Stimulated activated naive CD8-positive, alpha-beta T cell treated with anti-CD3 and anti-CD28 coated beads, Interleukin-15, Interleukin-2, amounts not matched to agents 100 ng/mL and 50 ng/mL, for 24 hours (primary cell): ENCODE data around the gene SPTLC1.
"Not testable (repeated sequence)": the region's sequence is repeated elsewhere in the genome, so short reads cannot be mapped to it uniquely, and the experiment has no call there.

Source experiments
- H3K27ac Mint-ChIP-seq: one replicate; pipeline ENCODE4 v1.8.0; 2021; ENCODE audit warnings: mild to moderate bottlenecking, mixed read lengths
- H3K27me3 Mint-ChIP-seq: one replicate; pipeline ENCODE4 v1.8.0; 2021; ENCODE audit warnings: mixed read lengths
- H3K36me3 Mint-ChIP-seq: one replicate; pipeline ENCODE4 v1.8.0; 2021; ENCODE audit warnings: low read depth, mixed read lengths
- H3K4me1 Mint-ChIP-seq: one replicate; pipeline ENCODE4 v1.8.0; 2021; ENCODE audit warnings: low read depth, mixed read lengths
- H3K4me3 Mint-ChIP-seq: one replicate; pipeline ENCODE4 v1.8.0; 2021; ENCODE audit warnings: mild to moderate bottlenecking, mixed read lengths
- H3K9me3 Mint-ChIP-seq: one replicate; pipeline ENCODE4 v1.8.0; 2021; ENCODE audit warnings: mixed read lengths

The SPTLC1 gene

DNA sequence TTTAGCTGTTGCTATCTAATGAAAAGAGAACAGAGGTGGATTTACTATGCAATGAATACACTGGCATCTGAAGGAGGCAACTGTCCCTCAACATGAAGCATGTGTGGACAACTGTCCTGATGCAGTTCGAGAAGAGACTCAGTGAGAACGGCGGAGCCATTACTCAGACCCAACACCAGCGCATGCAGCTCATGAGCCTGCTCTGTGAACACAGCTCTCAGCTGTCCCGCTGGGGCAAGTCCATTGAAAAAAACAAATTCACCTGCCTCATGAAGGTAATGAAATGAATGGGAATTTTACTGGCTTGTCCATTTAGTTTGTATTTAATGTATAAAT is 78.8 kb downstream of the SPTLC1 start:
- no peaks in the 10 kb centered on the region for H3K4me1 Mint-ChIP-seq
- no peaks in the 10 kb centered on the region for H3K9me3 Mint-ChIP-seq
- H3K36me3 Mint-ChIP-seq = peaks cover 59% of the 10 kb centered on the region
- H3K4me3 Mint-ChIP-seq = no peak overlapping the region
- H3K27me3 Mint-ChIP-seq = no peaks in the 10 kb centered on the region
- H3K27ac Mint-ChIP-seq = no peak overlapping the region

DNA sequence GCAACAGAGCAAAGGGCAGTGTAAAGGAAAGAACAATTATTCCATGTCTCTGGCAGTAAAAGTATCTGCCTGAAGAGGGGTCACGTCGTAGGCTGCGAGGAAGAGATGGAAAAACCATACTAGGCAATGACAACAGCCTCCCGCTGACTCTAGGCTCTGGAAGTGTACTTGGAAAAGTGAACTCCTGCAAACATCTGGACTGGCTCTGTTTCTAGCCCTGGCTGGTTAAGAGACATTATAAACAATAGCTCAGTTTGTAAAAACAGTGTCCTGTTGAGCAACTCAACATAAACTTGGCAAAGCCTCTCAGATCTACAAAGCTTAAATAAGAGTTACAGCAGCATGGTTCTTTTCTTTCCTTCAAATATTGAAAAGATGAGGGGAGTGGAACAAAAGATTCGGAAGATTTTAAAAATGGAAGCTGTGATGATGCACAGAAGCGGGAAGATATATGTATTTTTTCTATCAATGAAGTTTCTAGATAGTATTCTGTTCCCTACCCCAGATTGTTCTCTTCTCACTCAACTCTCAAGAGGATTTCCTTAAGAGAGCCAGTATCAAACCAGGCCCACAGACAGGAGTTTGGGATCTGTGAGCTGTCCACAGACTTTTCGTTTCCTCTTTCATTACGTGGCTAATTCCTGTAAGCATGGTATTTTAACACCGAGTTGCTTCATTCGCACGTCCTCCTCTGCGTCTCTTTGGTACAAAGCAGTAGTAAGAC is 79.4 kb downstream of the SPTLC1 start:
- Mint-ChIP-seq H3K27me3 (no peaks in the 10 kb centered on the region), H3K27ac (no peak overlapping the region), H3K4me1 (no peaks in the 10 kb centered on the region), H3K4me3 (no peak overlapping the region), H3K36me3 (peaks cover 58% of the 10 kb centered on the region), H3K9me3 (no peaks in the 10 kb centered on the region)

DNA sequence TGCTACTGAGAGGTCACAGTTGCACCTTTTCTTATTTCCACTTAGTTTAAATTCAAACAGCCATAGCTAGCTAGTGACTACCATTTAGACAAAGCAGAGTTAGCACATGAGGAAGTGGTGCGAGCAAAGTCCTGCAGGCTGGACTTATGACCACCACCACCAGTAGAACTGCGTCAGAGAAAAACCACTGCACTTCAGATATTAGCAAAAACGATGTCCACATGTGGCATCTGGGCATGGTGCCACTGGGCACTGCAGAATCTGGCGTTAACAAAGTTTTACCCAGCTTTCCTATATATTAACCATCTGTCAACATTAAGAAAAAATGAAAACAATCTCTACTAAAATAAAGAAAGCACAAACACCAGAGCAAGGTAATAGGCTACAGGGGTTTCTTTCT is 80.1 kb downstream of the SPTLC1 start:
- no peaks in the 10 kb centered on the region for H3K4me1 Mint-ChIP-seq
- no peaks in the 10 kb centered on the region for H3K27me3 Mint-ChIP-seq
- H3K4me3 Mint-ChIP-seq = no peak overlapping the region
- no peaks in the 10 kb centered on the region for H3K9me3 Mint-ChIP-seq
- no peak overlapping the region for H3K27ac Mint-ChIP-seq
- H3K36me3 Mint-ChIP-seq = peaks cover 63% of the 10 kb centered on the region

DNA sequence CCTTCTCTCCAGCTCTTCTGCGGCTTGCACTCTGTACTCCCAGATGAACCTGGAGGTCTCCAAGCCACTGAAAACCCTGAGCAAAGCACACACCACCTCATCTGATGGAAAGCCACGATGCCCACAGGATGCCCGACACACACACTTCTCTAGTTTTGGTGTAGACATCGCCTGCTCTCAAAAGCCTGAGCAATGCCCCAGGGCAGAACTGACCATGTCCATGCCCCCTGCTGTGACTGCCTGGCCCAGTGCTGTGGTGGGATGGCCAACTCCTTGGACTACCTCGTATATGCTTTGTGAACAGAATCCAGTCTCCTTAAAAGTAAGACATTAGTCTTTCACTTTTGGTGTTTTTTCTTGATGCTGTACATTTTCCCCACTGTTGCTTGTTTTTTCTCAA is 81.2 kb downstream of the SPTLC1 start:
- H3K27me3 Mint-ChIP-seq = no peaks in the 10 kb centered on the region
- no peaks in the 10 kb centered on the region for H3K4me1 Mint-ChIP-seq
- no peak overlapping the region for H3K27ac Mint-ChIP-seq
- peaks cover 68% of the 10 kb centered on the region for H3K36me3 Mint-ChIP-seq
- H3K9me3 Mint-ChIP-seq = no peaks in the 10 kb centered on the region
- H3K4me3 Mint-ChIP-seq = no peak overlapping the region

DNA sequence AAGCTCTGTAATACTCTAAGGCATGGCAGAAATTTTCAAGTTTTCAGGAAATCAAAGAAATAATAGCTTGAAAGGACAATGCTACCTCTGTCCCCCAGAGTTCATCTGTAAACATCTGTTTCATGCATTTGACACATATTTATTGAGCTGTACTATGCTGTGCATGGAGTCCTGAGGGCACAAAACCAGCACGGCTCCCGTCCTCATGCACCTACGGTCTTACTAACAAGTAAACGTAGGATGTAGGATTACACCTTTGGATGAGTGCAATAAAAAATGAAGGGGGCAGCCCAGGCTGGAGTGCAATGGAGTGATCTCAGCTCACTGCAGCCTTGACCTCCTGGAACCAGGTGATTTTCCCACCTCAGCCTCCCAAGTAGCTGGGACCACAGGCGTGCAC is 81.9 kb downstream of the SPTLC1 start:
- H3K4me3 Mint-ChIP-seq = no peak overlapping the region
- H3K27ac Mint-ChIP-seq = no peak overlapping the region
- H3K27me3 Mint-ChIP-seq = no peaks in the 10 kb centered on the region
- H3K9me3 Mint-ChIP-seq = no peaks in the 10 kb centered on the region
- H3K4me1 Mint-ChIP-seq = no peaks in the 10 kb centered on the region
- peaks cover 63% of the 10 kb centered on the region for H3K36me3 Mint-ChIP-seq

DNA sequence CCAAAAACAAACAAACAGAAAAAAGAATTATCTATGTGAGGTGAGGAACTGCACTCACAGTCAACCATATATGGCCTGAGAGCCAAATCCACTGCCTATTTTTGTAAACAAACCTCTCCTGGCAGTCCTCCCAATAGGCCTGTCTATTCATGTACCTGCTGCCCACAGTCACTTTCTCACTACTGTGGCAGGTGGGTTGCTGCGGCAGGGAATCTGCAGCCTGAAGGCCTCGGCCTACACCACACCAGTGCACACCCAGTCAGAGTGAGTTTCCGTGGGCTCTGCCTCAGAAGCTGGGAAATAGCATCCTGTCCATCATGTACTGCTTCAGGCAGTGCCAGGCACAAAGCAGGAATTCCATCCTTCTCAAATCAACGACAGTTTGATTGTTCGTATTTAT is 82.3 kb downstream of the SPTLC1 start:
- no peaks in the 10 kb centered on the region for H3K9me3 Mint-ChIP-seq
- peaks cover 63% of the 10 kb centered on the region for H3K36me3 Mint-ChIP-seq

DNA sequence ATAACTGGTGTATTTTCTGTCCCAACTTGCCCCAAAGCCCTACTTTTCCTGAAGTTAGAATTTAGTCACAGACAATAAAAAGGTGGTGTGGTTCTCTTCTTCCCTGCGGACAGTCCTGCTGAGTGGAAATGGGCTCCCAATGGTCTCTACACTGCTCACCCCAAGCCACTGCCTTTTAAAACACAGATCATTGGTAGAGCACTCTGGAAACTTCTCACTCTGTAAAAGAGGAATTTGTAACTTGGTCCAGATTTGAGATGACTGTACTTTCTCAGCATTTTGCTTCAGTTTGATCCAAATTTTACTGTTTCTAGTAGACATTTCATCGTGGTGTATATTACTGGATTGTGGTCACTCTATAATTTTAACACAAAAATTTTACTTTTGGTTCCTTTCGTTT is 84.8 kb downstream of the SPTLC1 start:
- no peak overlapping the region for H3K27ac Mint-ChIP-seq
- no peak overlapping the region for H3K4me3 Mint-ChIP-seq
- peaks cover 3% of the 10 kb centered on the region for H3K9me3 Mint-ChIP-seq
- no peaks in the 10 kb centered on the region for H3K27me3 Mint-ChIP-seq
- peaks cover 49% of the 10 kb centered on the region for H3K36me3 Mint-ChIP-seq
- H3K4me1 Mint-ChIP-seq = no peaks in the 10 kb centered on the region

More for the DNA sequence above, 82.3 kb downstream of the SPTLC1 start:
- H3K4me1 Mint-ChIP-seq = no peaks in the 10 kb centered on the region
- no peaks in the 10 kb centered on the region for H3K27me3 Mint-ChIP-seq
- no peak overlapping the region for H3K4me3 Mint-ChIP-seq
- no peak overlapping the region for H3K27ac Mint-ChIP-seq

DNA sequence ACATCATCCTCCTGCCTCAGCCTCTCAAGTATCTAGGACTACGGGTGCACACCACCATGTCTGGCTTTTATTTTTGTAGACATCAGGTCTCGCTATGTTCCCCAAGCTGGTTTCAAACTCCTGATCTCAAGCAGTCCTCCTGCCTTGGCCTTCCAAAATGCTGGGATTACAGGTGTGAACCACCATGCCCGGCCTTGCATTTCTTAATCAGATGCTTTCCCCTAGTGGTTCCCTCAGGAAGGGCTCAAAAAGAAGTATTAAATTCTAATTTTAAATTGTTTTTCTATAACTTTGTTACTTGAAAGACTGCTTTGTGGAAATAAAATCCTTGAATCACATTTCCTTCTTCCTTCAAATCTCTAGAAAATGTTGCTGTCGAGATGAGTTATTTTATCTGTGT is 85.7 kb downstream of the SPTLC1 start:
- peaks cover 3% of the 10 kb centered on the region for H3K9me3 Mint-ChIP-seq
- H3K4me3 Mint-ChIP-seq = no peak overlapping the region

DNA sequence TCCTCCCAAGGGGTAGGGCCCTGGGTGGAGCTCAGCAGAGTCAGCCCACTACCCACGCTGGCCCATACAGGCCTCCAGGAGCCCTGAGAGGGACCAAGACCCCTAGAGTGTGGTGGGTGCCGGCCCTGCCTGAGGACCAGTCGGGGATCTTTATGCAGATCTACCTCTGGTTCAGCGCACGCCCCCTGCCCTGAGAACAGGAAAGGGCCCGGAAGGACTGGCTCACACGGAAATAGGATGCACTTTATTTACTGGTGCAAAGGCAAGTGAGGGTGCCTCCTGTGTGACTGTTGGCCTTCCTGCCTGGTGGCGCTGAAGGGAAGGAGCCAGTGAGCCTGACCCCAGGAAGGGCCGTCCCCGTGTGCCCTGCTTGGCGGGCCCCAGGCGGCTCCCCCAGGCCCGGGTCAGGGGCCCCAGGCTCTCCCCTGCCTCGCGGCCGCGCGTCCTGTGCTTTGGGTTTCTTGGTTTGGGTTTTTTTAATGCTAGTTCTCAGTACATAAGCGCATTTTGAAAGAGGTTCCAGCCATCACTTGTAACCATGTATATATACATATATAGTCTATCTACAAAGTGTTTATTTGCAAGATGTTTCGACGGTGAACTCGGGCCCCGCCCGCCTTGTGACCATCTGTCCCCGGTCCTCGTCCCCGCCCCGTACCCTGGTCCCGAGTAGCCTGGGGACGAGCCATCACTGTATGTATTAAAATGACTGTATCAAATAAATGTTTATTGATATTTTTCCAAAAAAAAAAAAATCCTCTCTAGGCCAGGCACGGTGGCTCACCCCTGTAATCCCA is 88.8 kb downstream of the SPTLC1 start:
- Mint-ChIP-seq H3K4me1 (no peaks in the 10 kb centered on the region), H3K36me3 (peaks cover 21% of the 10 kb centered on the region), H3K27me3 (no peaks in the 10 kb centered on the region), H3K9me3 (peaks cover 8% of the 10 kb centered on the region), H3K4me3 (no peak overlapping the region), H3K27ac (no peak overlapping the region)

More for the DNA sequence above, 85.7 kb downstream of the SPTLC1 start:
- H3K36me3 Mint-ChIP-seq = peaks cover 44% of the 10 kb centered on the region
- H3K27ac Mint-ChIP-seq = no peak overlapping the region
- H3K4me1 Mint-ChIP-seq = no peaks in the 10 kb centered on the region
- no peaks in the 10 kb centered on the region for H3K27me3 Mint-ChIP-seq

DNA sequence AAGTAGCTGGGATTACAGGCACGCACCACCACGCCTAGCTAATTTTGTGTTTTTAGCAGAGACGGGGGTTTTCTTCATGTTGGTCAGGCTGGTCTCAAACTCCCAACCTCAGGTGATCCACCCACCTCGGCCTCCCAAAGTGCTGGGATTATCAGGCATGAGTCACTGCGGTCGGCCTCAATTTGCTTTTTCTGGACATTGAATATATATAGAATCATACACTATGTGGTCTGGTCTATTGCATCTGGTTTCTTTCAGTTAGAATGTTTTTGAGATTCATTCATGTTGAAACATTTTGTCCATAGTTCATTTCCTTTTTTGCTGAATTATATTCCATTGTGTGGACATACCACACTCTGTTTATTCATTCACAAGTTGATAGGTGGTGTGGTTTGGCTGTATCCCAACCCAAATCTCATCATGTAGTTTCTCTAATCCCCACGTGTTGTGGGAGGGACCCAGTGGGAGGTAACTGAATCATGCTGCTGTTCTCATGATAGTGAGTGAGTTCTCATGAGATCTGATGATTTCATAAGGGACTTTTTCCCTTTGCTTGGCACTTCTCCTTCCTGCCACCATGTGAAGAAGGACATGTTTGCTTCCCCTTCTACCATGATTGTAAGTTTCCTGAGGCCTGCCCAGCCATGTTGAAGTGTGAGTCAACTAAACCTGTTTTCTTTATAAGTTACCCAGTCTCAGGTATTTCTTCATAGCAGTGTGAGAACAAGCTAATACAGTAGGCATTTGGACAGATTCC is 93.2 kb downstream of the SPTLC1 start:
- not testable (repeated sequence) for H3K27ac Mint-ChIP-seq, H3K4me1 Mint-ChIP-seq, H3K9me3 Mint-ChIP-seq, H3K36me3 Mint-ChIP-seq, H3K4me3 Mint-ChIP-seq, H3K27me3 Mint-ChIP-seq

DNA sequence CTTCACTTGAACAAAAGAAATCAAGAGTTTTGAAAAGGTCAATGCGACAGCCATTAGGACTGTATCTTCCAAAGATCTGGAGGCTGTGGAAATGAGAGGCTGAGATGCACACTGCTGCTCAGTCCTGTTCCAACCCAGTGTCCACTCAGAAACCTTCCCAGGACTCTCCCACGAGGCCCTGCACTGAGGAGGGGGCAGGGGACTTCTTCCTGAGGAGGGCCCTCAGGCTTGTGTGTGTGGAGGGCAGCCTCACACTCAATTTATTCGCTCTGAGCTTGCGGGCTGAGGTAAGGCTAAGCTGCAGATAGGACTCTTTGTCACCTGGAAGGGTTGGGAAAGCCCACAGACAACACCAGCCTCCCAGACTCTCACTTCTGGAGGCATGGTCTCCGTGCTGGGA is 95.6 kb downstream of the SPTLC1 start:
- H3K4me3 Mint-ChIP-seq = no peak overlapping the region
- H3K9me3 Mint-ChIP-seq = peaks cover 10% of the 10 kb centered on the region
- no peaks in the 10 kb centered on the region for H3K27me3 Mint-ChIP-seq
- no peaks in the 10 kb centered on the region for H3K4me1 Mint-ChIP-seq
- H3K36me3 Mint-ChIP-seq = no peaks in the 10 kb centered on the region
- H3K27ac Mint-ChIP-seq = no peak overlapping the region

DNA sequence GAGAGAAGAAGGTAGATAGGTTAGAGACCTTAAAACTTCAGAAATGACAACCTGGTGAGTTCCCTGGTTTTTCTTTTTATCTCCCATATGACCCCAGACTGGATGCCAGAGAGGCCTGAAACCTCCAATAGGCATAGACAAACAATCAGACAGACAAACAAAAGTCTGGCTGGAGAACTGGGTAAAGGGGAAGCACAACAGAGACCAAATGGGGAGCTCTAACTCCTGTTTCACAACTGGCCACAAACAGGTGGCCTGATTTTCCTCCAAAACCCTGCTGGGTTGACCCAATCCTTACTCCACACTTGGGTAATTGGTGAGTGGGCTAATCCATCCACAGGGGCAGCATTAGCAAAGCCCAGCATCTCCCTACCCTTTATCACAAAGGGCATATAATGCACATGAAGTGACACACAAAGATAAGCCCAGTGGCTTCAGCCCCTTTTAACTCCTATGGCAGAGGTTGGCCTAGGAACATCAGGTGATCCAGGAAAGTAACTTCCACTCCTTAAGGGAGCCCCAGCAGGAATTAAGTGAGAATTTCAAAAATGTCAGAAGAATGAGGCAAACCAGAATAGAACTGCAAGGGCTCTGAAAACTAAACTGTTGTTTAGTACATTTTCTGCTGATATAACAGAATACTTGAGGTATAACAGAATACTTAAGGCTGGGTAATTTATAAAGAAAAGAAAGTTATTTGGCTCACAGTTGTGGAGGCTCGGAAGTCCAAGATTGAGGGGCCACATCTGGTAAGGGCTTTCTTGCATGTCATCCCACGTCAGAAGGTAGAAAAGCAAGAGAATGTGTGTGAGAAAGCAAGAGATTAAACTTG is 104.3 kb downstream of the SPTLC1 start:
- H3K4me1 Mint-ChIP-seq = no peaks in the 10 kb centered on the region
- H3K4me3 Mint-ChIP-seq = no peak overlapping the region
- no peaks in the 10 kb centered on the region for H3K36me3 Mint-ChIP-seq
- peaks cover 4% of the 10 kb centered on the region for H3K27me3 Mint-ChIP-seq
- H3K9me3 Mint-ChIP-seq = peaks cover 3% of the 10 kb centered on the region
- no peak overlapping the region for H3K27ac Mint-ChIP-seq

DNA sequence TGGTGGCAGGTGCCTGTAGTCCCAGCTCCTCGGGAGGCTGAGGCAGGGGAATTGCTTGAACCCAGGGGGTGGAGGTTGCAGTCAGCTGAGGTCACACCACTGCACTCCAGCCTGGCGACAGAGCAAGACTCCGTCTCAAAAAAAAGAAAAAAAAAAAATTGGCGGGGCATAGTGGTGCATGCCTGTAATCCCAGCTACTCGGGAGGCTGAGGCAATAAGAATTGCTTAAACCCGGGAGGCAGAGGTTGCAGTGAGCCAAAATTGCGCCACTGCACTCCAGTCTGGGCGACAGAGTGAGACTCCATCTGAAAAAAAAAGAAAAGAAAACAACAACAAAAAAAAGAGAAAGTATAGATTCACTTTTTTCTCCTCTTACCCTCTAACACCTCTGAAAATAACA is 105.0 kb downstream of the SPTLC1 start:
- not testable (repeated sequence) for H3K36me3 Mint-ChIP-seq, H3K27ac Mint-ChIP-seq, H3K27me3 Mint-ChIP-seq, H3K4me3 Mint-ChIP-seq, H3K9me3 Mint-ChIP-seq, H3K4me1 Mint-ChIP-seq

DNA sequence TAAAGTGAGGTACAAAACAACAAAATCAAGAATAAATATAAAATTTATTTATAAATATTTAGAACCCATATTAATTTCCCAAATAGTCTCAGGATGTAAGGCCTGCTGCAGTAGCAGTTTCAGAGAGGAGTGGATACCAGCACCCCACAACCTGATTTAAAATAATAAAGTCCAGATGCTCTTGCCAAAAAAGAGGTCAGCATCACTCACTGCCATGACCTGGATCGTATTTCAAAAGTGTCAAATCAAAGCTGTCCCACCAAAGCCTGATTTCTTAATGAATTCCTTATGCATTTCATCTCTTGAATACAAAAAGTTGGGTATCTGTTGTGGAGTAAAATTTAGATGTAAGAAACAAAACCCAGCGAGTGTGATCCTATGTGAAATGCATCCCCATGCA is 107.2 kb downstream of the SPTLC1 start:
- Mint-ChIP-seq H3K9me3 (no peaks in the 10 kb centered on the region), H3K4me3 (no peak overlapping the region), H3K36me3 (no peaks in the 10 kb centered on the region), H3K4me1 (no peaks in the 10 kb centered on the region), H3K27ac (no peak overlapping the region), H3K27me3 (peaks cover 4% of the 10 kb centered on the region)

DNA sequence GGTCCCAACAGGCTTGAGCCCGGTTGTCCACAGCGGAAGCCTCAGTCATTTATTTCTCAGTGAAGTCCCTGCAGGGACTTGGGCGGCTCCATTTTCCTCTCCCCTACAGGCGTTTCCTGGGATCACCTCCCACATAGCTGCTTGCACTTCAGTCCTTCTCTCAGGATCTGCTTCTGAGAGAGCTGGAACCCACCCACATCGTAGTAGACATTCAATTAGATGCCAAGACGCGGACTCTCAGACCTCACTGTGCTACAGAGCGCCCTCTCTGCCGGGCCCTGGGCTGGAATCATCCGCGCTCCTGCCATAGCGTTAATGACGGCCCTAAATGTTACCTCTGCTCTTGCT is 111.2 kb downstream of the SPTLC1 start:
- no peak overlapping the region for H3K27ac Mint-ChIP-seq
- H3K4me1 Mint-ChIP-seq = no peaks in the 10 kb centered on the region
- H3K9me3 Mint-ChIP-seq = no peaks in the 10 kb centered on the region
- H3K27me3 Mint-ChIP-seq = peaks cover 11% of the 10 kb centered on the region
- no peaks in the 10 kb centered on the region for H3K36me3 Mint-ChIP-seq
- H3K4me3 Mint-ChIP-seq = no peak overlapping the region
